SU-DHL-6 (cell line): Measurements from ENCODE around the gene WNT3A.

Experiments
- EZH2phosphoT487 ChIP-seq: fragments of 200-600 bp; sonication (generic), shearing (Covaris generic); conservative IDR thresholded peaks from 2 replicates; pipeline ENCODE4 v1.6.1; 2018; ENCODE audit warnings: mild to moderate bottlenecking, antibody characterized with exemption, low read length, moderate library complexity, mixed read lengths
- TF ChIP-seq, protein P1 (sequence below): fragments of 200-600 bp; sonication (generic); IDR thresholded peaks from one replicate; pipeline ENCODE4 v1.5.1; 2017; ENCODE audit warnings: antibody characterized with exemption, mild to moderate bottlenecking, low read length, moderate library complexity; ENCODE audit not compliant: insufficient read depth, poor library complexity, severe bottlenecking

DNA sequence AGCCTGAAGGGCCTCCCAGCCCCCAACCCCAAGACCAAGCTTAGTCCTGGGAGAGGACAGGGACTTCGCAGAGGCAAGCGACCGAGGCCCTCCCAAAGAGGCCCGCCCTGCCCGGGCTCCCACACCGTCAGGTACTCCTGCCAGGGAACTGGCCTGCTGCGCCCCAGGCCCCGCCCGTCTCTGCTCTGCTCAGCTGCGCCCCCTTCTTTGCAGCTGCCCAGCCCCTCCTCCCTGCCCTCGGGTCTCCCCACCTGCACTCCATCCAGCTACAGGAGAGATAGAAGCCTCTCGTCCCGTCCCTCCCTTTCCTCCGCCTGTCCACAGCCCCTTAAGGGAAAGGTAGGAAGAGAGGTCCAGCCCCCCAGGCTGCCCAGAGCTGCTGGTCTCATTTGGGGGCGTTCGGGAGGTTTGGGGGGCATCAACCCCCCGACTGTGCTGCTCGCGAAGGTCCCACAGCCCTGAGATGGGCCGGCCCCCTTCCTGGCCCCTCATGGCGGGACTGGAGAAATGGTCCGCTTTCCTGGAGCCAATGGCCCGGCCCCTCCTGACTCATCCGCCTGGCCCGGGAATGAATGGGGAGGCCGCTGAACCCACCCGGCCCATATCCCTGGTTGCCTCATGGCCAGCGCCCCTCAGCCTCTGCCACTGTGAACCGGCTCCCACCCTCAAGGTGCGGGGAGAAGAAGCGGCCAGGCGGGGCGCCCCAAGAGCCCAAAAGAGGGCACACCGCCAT is 53.8 kb downstream of the WNT3A start:
- TF ChIP-seq, protein P1, sequence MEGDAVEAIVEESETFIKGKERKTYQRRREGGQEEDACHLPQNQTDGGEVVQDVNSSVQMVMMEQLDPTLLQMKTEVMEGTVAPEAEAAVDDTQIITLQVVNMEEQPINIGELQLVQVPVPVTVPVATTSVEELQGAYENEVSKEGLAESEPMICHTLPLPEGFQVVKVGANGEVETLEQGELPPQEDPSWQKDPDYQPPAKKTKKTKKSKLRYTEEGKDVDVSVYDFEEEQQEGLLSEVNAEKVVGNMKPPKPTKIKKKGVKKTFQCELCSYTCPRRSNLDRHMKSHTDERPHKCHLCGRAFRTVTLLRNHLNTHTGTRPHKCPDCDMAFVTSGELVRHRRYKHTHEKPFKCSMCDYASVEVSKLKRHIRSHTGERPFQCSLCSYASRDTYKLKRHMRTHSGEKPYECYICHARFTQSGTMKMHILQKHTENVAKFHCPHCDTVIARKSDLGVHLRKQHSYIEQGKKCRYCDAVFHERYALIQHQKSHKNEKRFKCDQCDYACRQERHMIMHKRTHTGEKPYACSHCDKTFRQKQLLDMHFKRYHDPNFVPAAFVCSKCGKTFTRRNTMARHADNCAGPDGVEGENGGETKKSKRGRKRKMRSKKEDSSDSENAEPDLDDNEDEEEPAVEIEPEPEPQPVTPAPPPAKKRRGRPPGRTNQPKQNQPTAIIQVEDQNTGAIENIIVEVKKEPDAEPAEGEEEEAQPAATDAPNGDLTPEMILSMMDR, result no peak
- TF ChIP-seq EZH2phosphoT487, result no peak
